ENCODE data around the gene CLTB. TPM values are rescaled to one million over a fixed set of nuclear protein-coding genes. Genes with fewer than 3 reads are reported as not detected.
A peak's percentile ranks its signal among the peaks of the same experiment; 100 is the strongest.

Gene CLTB
- total RNA-seq, 1 donor from 2014 or later: 136 TPM

DNA sequence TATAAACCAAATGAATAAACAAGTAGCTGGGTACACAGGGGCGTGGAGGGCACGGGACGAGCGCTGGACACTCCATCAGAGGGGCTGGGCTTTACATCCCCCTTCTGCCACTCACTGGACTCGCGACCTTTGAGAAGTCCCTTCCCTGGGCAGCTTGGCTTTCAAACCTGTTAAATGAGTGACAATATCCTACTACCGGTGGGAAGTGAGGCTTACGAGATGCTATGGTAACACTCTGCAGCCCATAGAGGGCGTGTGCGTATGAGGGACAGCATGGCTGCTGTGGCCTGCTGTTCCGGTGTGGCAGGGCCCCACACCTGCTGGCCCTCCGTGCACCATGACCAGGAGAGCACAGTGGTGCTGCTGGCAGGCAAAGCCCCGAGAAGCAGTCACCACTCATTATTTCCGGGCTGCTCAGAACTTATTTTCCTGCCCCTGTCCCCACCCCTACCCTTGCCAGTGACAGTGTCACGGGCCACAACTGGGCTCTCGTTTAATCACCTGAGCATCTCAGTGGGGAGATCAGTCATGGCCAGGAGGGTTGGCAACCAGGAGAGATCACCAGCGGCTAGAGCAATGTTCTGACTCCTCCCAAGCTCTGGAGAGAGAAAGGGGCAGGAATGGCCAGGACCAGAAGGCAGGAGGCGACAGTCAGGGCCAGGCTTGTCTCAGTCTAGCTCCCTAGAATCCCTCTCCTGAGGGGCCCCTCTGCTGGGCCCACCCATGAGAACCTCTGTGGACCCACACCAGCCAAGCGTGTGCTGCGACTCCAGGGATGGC is 10.5 kb downstream of the CLTB start:
- no peak for DNase-seq (ENCODE audit: low read depth, low spot score)

DNA sequence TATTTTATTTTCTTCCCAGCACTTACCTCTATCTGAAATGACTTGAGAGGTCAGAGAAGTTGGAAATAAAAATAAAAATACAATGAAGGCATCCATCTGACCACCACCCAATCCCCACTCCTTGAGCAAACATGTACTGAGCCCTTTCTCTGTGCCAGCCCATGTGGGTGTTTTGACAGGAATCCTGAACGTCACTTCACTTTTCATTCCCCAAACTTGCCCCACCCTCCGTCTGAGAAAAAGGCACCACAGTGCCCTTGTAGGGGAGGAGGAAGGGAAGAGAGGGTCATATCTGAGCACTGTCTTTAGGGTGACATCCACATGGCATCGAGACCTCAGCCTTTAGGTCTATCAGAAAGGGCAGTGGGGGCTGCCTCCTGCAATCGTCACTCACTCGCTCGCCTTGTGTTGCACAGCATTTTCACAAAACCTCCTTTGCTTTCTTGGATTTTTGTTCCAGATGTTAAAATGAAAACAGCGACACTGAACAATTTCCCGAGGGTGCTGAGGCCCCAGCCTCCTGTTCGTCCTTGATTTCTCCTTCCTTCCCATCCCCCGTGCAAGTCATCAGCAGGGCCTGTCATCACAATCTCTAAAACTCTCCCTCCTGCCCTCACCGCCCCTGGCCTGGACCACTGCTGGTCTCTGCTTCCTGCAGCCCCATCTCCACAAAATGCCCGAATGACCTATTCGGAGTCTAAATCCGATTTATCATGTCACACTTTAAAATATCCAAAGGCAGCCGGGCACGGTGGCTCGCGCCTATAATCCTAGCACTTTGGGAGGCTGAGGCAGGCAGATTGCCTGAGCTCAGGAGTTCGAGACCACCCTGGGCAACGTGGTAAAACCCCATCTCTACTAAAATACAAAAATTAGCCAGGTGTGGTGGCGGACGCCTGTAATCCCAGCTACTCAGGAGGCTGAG is 14.8 kb downstream of the CLTB start:
- no peak for DNase-seq (ENCODE audit: low read depth, low spot score)

DNA sequence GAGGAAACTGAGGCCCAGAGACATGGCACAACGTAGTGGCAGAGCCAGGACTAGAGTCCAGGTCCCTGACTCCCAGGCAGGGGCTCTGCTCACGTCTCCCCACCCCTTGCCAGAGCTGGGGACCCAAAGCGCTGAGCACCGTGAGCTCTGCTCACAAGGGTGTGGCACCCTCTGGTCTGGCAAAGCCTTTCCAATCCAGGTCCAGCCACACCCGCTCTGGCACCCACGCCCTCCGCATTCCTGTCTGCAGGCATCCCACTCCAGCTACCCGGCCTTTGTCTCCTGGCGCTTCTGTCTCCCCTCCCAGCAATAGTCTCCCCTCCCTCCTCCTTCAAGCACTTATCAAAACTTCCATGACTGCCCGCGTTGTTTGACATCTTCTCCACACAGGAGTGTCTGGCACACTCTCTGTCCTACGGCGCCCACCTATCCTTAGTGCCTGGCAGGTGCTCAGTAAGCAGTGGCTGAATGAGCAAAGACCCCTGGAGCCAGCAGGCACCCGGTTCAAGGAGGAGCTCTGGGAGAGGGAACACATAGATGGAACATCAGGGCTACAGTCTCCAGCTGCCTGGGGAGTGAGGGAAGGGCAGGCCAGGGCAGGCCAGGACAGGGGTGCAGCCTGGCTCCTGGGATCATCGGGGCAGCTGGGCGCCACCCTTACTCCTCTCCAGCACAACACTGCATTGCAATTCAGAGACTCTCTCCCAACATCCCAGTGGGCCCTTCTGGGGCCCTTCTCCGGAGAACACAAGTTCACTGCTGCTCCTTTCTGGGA is 15.8 kb downstream of the CLTB start:
- DNase-seq (ENCODE audit: low read depth, low spot score): no peak

DNA sequence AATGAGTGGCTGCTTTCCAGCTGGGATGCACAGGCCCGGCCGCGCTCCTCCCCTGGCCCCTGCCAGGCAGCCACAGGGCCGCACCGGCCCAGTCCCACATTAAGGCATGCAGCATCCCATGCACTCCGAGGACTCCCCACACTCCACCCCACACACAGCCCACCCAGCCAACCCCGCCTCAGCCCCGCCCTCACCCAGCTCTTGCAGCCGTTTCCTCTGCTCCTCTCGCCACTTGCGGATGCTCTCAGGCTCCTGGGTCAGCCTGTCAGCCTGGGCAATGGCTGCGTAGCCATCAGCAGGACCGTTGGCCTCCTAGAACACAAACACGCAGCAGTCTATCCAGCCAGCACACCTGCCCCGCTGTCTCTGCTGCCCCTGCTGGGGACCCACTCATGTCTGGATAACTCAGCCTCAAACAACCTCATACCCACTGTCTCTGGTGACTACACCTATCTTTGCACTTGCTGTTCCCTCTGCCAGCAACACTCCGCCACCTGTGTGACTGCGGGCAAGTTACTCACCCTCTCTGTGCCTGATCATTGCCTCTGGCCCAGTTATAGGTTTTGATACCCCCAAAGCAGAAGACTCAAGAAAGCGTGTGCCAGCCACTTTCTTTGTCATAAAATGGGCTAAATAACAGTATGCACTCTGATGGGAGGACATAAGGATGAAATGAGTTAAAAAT is 18.5 kb downstream of the CLTB start:
- DNase-seq (ENCODE audit: low read depth, low spot score): no peak

DNA sequence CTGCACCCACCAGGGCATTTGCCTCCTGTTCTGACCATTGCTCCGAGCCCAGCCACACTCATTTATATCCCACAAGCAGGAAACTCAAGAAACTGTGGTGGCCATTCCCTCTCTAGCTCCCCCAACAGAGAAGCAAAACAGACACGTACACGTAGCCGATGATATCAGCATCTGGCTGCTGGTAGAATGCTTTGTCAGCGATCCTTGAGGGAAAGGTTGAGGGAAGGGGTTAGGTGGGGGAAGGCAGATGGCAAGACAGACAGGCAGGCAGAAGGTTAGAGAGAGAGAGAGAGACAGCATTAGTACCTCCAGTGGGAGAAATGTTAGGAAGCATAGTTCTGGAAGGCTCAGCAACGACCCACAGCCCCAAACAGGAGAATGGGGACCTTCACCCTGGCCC is 20.0 kb downstream of the CLTB start:
- no peak for DNase-seq (ENCODE audit: low read depth, low spot score)

DNA sequence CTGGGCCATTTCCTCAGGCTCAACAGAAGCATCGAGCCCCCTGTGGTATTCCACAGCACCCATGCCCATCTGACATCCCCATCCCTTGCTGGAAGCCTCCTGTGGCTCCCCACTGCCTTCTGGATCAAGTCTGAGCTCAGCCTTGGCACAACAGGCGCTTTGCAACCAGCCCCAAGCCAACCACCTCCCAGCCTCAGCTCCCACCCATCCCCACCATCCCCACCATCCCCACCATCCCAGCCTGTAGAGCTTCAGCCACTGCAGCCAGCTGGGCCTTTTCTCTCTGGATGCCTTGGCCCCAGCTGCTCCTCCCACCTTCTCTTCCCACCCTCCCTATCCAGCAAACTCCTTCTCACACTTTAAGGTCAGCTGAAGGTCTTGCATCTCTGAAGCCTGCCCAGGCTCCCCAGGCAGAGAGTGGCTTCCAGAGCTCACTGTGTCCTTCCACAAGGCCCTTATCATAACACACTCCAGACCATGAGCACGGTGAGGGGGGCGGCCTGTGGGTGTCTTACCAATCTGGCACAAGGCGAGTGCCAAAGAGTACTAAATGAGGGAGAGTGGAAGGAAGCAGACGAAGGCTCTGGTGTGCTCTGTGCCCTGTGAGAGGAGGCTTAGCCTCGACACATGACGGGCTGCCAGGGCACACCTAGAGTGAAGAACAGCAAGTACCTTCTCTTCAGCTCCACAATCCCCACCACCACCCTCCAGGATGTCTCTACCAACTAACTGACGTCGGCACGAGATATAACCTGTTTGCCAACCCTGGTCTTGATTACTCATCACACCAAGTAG is 21.3 kb downstream of the CLTB start:
- no peak for DNase-seq (ENCODE audit: low read depth, low spot score)

DNA sequence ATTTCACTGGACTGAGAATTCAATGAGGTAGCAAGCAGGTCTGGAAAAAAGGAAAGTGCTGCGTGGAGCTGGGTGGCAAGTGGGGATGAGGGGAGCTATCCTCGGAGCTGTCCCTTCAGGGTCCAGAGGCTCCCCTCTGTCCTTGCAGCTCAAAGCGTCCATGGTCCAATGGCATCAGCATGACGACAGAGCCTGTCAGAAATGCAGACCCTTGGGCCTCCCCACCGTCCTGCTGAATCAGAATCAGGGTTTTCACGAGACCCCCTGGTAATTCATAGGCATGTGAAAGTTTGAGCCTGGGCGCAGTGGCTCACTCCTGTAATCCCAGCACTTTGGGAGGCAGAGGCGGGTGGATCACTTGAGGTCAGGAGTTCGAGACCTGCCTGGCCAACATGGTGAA is 22.2 kb downstream of the CLTB start:
- no peak for DNase-seq (ENCODE audit: low read depth, low spot score)

DNA sequence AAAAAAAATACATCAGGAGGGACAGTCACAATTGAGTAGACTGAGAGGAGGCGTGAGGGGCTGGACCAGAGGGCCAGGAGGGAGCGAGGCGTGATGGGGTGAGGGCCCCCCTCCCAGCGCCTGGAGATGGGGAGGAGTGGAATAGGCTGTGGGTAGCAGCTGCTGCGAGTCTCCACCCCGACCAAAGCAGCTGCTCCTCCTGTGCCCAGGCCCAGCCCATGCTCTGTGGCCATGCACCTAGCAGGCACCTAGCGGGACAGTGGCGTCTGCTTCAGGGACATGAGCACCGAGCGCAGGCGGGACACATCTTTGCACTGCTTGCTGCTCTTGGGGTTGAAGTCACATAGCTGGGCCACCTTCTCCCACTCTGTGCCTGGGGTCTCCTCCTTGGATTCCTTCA is 23.8 kb downstream of the CLTB start:
- DNase-seq (ENCODE audit: low read depth, low spot score): no peak

DNA sequence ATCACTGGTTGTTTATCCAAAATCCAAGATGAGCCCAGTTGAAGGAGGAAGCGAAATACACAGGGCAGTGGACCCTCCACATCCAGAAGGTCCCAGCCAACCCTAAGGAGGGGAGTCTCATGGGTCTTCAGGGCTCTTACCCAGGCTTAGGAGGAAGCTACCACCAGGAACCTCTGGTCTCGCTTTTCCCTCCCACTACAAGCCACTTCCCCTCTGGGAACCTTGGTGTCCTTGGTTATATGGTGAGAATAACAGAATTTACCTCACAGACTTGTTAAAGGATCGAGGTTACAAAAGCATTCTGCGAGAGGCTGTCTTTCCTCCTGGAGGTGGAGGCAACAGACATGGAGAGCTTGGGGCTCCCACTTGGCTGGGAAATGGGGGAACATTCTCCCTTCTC is 24.3 kb downstream of the CLTB start:
- DNase-seq (ENCODE audit: low read depth, low spot score): no peak

DNA sequence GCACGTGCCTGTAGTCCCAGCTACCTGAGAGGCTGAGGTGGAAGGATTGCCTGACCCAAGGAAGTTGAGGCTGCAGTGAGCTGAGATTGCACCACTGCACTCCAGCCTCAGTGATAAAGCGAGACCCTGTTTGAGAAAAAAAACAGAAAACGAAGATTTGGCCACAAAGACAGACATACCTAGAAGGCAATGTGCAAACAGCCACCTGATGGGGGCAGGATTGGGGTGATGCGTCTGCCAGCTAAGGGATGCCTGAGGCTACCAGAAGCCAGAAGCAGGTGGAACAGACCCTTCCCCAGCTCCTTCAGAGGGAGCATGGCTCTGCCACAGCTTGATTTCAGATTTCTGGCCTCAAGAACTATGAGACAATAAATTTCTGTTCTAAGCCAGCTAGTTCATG is 24.9 kb downstream of the CLTB start:
- DNase-seq (ENCODE audit: low read depth, low spot score): no peak

DNA sequence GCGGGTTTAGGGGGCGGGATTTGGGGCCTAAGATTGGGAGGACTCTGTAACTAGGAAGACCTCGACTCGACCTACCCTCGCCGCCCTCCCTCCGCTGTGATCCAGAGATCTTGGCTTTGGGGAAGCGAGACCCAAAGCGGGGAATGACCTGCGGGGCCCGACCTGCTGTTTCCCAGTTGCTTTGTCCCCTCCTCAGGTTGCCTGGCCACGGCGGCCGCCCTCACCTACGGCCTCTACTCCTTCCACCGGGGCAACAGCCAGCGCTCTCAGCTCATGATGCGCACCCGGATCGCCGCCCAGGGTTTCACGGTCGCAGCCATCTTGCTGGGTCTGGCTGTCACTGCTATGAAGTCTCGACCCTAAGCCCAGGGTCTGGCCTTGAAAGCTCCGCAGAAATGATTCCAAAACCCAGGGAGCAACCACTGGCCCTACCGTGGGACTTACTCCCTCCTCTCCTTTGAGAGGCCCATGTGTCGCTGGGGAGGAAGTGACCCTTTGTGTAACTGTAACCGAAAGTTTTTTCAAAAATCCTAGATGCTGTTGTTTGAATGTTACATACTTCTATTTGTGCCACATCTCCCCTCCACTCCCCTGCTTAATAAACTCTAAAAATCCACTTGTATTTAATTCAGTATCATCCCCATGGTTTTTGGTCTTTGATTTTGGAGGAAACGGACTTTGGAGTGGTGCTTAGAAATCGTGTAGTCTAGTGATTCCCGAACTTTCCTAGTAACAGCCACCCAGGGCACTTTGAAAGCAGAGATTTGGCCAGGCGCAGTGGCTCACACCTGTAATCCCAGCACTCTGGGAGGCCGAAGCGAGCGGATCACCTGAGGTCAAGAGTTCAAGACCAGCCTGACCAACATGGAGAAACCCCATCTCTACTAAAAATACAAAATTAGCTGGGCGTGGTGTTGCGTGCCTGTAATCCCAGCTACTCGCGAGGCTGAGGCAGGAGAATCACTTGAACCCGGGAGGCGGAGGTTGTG is 26.9 kb downstream of the CLTB start:
- DNase-seq (ENCODE audit: low read depth, low spot score): no peak

DNA sequence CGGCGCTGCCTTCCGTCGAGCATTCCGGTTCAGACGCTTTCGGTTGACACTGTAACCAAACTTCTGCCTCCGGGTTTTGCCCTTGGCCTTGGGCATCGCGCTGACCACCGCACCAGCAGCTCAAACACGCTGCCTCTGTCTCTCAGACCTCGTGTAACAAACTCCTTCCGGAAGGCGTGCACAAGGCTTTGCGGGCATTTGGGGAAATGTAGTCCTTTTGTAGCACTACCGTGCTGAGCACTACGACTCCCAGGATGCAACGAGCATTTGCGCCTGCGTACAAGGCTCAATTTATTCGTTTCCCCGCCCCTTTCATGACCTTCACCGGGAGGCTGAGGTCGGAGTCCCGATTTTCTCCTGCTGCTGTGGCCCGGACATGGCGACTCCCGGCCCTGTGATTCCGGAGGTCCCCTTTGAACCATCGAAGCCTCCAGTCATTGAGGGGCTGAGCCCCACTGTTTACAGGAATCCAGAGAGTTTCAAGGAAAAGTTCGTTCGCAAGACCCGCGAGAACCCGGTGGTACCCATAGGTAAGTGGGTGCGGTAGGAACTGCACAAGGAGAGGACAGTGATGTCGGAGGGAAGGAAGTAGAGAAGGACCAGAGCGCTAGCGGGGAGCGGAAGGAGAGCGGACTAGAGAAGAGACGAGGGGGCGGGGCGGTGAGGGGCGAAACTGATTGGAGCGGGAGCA is 27.8 kb downstream of the CLTB start, which contains the start of the genes HIGD2A and NOP16:
Gene HIGD2A (plus strand): TSS at position 308 of the 691 bp plus-strand sequence. CDS start 69 bp downstream, at position 377.
Gene NOP16 (minus strand): TSS at position 155 of the 691 bp plus-strand sequence. CDS start 59 bp downstream, at position 96.
- DNase-seq (ENCODE audit: low read depth, low spot score): peak; percentile 95

DNA sequence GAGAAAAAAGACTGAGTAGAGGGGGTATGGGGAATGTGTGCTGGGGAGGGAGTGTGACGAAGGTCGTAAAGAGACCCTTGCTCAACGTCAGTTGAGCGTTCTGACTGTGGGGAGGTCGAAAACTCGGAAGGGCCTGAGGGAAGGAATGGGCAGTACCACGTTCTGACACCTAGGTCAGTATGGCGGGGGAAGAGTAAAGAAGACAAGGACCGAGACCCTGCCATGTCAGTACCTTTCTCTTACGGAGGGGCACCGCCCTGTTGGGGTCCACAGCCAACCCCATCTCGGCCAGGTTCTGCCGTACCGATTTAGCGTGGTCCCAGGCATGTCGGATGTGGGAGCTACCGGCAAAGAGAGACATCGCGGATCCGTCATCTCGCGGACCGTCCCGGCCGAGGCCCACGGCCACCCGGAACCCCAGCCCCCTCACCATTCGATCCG is 28.3 kb downstream of the CLTB start:
- DNase-seq (ENCODE audit: low read depth, low spot score): no peak

DNA sequence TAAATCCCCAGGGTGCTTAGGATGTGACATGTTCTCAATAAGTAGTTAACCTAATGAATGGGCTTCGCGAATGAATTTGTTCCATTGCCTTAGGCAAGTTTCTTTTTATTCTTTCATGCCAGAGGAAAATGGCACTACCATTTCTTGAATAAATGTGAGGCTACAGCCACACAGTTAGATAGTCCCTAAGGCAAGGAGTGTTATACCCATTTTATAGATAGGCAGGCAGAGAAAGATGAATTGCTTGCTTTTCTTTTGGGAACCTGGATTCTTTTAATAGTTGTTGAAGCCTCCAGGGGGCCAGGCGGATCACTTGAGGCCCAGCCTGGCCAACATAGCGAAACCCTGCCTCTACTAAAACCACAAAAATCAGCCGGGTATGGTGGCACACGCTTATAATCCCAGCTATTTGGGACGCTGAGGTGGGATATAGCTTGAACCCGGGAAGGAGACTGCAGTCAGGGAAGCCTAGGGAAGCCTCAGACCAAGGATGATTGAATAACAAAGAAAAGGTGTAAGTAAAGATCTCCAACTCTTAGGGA is 28.9 kb downstream of the CLTB start:
- no peak for DNase-seq (ENCODE audit: low read depth, low spot score)

DNA sequence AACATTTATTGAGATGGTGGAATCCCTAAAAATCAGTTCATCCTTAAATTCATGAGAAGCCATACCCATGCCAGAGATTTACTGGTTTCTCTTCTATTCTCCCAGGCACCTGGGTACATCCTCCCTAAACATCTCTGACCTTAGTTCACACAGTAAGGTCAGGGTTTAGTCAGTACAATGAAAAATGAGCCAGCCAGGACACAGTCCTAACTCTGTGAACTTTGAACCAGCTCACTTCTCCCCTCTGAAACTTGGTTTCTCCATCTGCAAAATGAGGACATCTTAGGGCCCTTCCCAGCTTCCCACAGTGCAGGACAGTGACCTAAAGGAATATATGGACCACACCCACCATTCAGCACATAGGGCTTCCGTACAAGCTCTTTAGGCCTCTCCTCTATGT is 29.8 kb downstream of the CLTB start:
- DNase-seq (ENCODE audit: low read depth, low spot score): no peak

DNA sequence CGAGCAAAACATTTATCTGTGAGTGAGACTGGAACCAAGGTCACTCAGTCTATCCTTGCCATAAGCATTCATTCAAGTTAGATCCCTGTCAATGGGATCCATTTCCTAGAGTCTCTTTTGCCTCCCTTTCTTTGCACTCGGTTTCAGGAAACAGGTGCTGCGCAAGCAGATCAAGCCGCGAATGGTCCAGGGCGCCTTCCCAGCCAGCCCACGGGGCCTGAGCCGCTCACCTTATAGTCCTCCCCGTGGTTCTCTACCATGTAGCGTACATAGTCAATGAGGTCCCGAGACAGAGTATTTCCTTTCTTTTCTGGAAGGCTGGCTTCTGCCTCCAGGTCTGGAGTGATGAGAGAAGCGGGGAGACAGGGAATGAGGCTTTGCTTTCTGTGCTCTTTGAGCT is 31.3 kb downstream of the CLTB start:
- no peak for DNase-seq (ENCODE audit: low read depth, low spot score)

DNA sequence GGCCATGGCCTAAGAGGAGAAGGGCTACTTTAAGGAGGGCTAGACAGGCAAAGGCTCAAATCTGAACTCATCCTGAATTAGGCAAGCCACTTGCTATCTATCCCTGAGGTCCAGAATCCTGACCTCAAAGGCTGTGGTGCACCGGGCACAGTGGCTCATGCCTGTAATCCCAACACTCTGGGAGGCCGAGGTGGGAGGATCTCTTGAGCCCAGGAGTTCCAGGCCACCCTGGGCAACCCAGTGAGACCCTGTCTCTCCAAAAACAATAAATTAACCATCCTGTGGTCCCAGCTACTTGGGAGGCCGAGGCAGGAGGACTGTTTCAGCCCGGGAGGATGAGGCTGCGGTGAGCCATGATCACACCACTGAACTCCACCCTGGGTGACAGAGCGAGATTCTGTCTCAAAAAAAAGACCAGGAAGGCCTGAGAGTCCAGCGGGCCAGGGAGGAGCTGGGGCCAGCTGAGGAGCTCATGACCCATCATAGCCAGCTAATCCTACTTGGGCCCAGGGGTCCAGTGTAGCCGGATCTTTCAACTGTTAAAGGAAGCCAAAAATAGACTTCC is 31.9 kb downstream of the CLTB start:
- no peak for DNase-seq (ENCODE audit: low read depth, low spot score)

DNA sequence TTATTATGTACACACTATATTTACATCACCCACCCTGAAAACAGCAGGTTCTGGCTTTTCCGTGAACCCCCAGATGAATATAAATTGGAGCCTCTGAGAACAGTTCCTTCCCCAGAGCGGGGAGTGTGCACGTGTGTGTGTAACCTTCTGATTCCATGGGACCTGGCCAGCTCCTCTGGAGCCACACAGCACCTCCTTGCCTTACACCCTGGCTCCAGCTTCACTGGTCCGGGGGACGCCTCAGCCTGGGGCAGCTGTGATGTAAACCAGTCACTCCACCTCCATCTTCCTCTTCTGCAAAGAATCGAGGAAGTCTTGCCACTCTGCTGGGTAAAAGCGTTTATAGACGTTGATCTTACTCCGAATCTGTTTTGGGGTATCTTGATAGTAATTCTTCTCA is 32.4 kb downstream of the CLTB start:
- DNase-seq (ENCODE audit: low read depth, low spot score): no peak
